Gastrocnemius medialis (tissue), 4 donors: ENCODE measurements around the gene NLRP5. TPM values are rescaled to one million over a fixed set of nuclear protein-coding genes. Genes with fewer than 3 reads are reported as not detected.

Source experiments
- ATAC-seq, 2 donors: fragments of 150-250 bp; one replicate each; pipeline ENCODE4 v1.9.1; 2016
- DNase-seq, 2 donors: peaks; one replicate each; pipeline ENCODE4 v3.0.0-alpha.2; 2019
- H3K27ac ChIP-seq, 4 donors: fragments of 200-600 bp; sonication (generic); 1 replicate in 1 of 4; 2 replicates in 3 of 4; pipeline ENCODE4 v1.5.1; 2016 to 2018; ENCODE audit warnings: mild to moderate bottlenecking in 2 of 4, moderate library complexity in 1 of 4
- H3K27me3 ChIP-seq, 3 donors: fragments of 200-600 bp; sonication (generic) in 2 of 3; 1 replicate in 1 of 3; 2 replicates in 2 of 3; pipeline versions ENCODE4 v1.5.1 to v1.6.0; 2016 to 2019; ENCODE audit warnings: mild to moderate bottlenecking in 1 of 3, moderate library complexity in 1 of 3
- H3K36me3 ChIP-seq, 2 donors: fragments of 200-600 bp; sonication (generic) in 1 of 2; one replicate each; pipeline ENCODE4 v1.5.1; 2017 to 2018
- H3K4me1 ChIP-seq, 2 donors: fragments of 200-600 bp; sonication (generic) in 1 of 2; one replicate each; pipeline ENCODE4 v1.5.1; 2016 to 2017; ENCODE audit warnings: mild to moderate bottlenecking in 2 of 2
- H3K4me3 ChIP-seq, 4 donors: fragments of 200-600 bp; sonication (generic) in 3 of 4; 1 replicate in 1 of 4; 2 replicates in 3 of 4; pipeline ENCODE4 v1.5.1; 2016 to 2019; ENCODE audit warnings: mild to moderate bottlenecking in 2 of 4
- H3K9me3 ChIP-seq, 3 donors: fragments of 200-600 bp; sonication (generic) in 2 of 3; 1 replicate in 1 of 3; 2 replicates in 2 of 3; pipeline ENCODE4 v1.5.1; 2016 to 2019
- POLR2A ChIP-seq, 2 donors: fragments of 450-650 bp; IDR thresholded peaks; one replicate each; pipeline ENCODE4 v1.6.1; 2017; ENCODE audit warnings: antibody characterized with exemption in 2 of 2, mild to moderate bottlenecking in 2 of 2, moderate library complexity in 2 of 2
- in situ Hi-C, 4 donors: fragments of 200-750 bp; cut with MboI; loops; one replicate each; pipeline versions ENCODE4 v1.15.0 to v1.8.0; 2017; ENCODE audit warnings: low sequenced_read_pairs in 4 of 4
- intact Hi-C: fragments of 100-400 bp; cut with DNase I; formaldehyde crosslinking; loops from one replicate; pipeline ENCODE4 v1.15.1; 2023; ENCODE audit warnings: low total_unique reads
- total RNA-seq, 4 donors: library from RNA; depleted of rRNA; stranded (reverse); fragments of >200 nt; gene quantifications; one replicate each; pipeline versions ENCODE4 v1.1.0 to v1.2.3, GENCODE V29; 2016
- TF ChIP-seq, protein P1 (sequence below), 5 experiments: fragments of 450-650 bp in 3 of 5; fragments of 200-600 bp in 2 of 5; sonication (generic) in 2 of 5; IDR thresholded peaks in 4 of 5; conservative IDR thresholded peaks in 1 of 5; 1 replicate in 4 of 5; 2 replicates in 1 of 5; pipeline ENCODE4 v1.5.1; 2016 to 2019; ENCODE audit warnings: antibody characterized with exemption in 5 of 5, mild to moderate bottlenecking in 3 of 5, moderate library complexity in 3 of 5

Gene NLRP5
- total RNA-seq, 4 donors from 2014 or later: not detected

- intact Hi-C loops: no loop called here
- H3K27me3 ChIP-seq: no peaks in the 10 kb centered on the region
- no peaks in the 10 kb centered on the region for H3K9me3 ChIP-seq
- H3K36me3 ChIP-seq: peaks cover 0 to 7% of the 10 kb centered on the region in 2 donors
- ATAC-seq (no peak), DNase-seq (no peak)
- no peak overlapping the region for H3K4me3 ChIP-seq
- H3K27ac ChIP-seq: no peak overlapping the region
- H3K4me1 ChIP-seq: no peaks in the 10 kb centered on the region
- TF ChIP-seq POLR2A (IDR thresholded peaks at IDR 0.05): no peak
- TF ChIP-seq, protein P1, sequence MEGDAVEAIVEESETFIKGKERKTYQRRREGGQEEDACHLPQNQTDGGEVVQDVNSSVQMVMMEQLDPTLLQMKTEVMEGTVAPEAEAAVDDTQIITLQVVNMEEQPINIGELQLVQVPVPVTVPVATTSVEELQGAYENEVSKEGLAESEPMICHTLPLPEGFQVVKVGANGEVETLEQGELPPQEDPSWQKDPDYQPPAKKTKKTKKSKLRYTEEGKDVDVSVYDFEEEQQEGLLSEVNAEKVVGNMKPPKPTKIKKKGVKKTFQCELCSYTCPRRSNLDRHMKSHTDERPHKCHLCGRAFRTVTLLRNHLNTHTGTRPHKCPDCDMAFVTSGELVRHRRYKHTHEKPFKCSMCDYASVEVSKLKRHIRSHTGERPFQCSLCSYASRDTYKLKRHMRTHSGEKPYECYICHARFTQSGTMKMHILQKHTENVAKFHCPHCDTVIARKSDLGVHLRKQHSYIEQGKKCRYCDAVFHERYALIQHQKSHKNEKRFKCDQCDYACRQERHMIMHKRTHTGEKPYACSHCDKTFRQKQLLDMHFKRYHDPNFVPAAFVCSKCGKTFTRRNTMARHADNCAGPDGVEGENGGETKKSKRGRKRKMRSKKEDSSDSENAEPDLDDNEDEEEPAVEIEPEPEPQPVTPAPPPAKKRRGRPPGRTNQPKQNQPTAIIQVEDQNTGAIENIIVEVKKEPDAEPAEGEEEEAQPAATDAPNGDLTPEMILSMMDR (IDR thresholded peaks at IDR 0.05 in 4 of 5, conservative IDR thresholded peaks at IDR 0.05 in 1 of 5): no peak
- in situ Hi-C loops: no loop called here
Measured at GRCh38 chr19:56098731-56099568, 112.4 kb downstream of the NLRP5 start.

GRCh38 chr19:56099638-56100539 lies 113.3 kb downstream of the NLRP5 start:
- H3K36me3 ChIP-seq: peaks cover 0 to 7% of the 10 kb centered on the region in 2 donors
- intact Hi-C loops: loop anchor here (10.0 kb wide), 1 partner anchor 1695 kb away; no protein-coding TSS in a partner anchor
- DNase-seq (no peak), ATAC-seq (no peak)
- H3K4me3 ChIP-seq: no peak overlapping the region
- TF ChIP-seq POLR2A (IDR thresholded peaks at IDR 0.05): no peak
- TF ChIP-seq, protein P1 (IDR thresholded peaks at IDR 0.05 in 4 of 5, conservative IDR thresholded peaks at IDR 0.05 in 1 of 5): no peak
- peaks cover 4 to 5% of the 10 kb centered on the region in 2 donors for H3K4me1 ChIP-seq
- no peaks in the 10 kb centered on the region for H3K27me3 ChIP-seq
- in situ Hi-C loops: no loop called here
- H3K9me3 ChIP-seq: no peaks in the 10 kb centered on the region
- no peak overlapping the region for H3K27ac ChIP-seq

- no peaks in the 10 kb centered on the region for H3K27me3 ChIP-seq
- H3K4me3 ChIP-seq: no peak overlapping the region
- peaks cover 0 to 7% of the 10 kb centered on the region in 2 donors for H3K36me3 ChIP-seq
- H3K9me3 ChIP-seq: no peaks in the 10 kb centered on the region
- in situ Hi-C loops (no loop called here), intact Hi-C loops (loop anchor here (10.0 kb wide), 1 partner anchor 1694 kb away; no protein-coding TSS in a partner anchor)
- no peak for DNase-seq
- no peak for ATAC-seq
- H3K4me1 ChIP-seq: peaks cover 10 to 11% of the 10 kb centered on the region in 2 donors
- TF ChIP-seq, protein P1 (IDR thresholded peaks at IDR 0.05 in 4 of 5, conservative IDR thresholded peaks at IDR 0.05 in 1 of 5): no peak
- TF ChIP-seq POLR2A (IDR thresholded peaks at IDR 0.05): no peak
- H3K27ac ChIP-seq: no peak overlapping the region
Measured at GRCh38 chr19:56101095-56101494, 114.5 kb downstream of the NLRP5 start.

- no peak for TF ChIP-seq POLR2A (IDR thresholded peaks at IDR 0.05)
- TF ChIP-seq, protein P1 (IDR thresholded peaks at IDR 0.05 in 4 of 5, conservative IDR thresholded peaks at IDR 0.05 in 1 of 5): no peak
- H3K36me3 ChIP-seq: peaks cover 0 to 7% of the 10 kb centered on the region in 2 donors
- no peak for DNase-seq
- H3K27me3 ChIP-seq: no peaks in the 10 kb centered on the region
- H3K4me1 ChIP-seq: peaks cover 10 to 11% of the 10 kb centered on the region in 2 donors
- no peak overlapping the region for H3K27ac ChIP-seq
- no peak for ATAC-seq
- no peaks in the 10 kb centered on the region for H3K9me3 ChIP-seq
- in situ Hi-C loops (no loop called here), intact Hi-C loops (loop anchor here (10.0 kb wide), 1 partner anchor 1693 kb away; no protein-coding TSS in a partner anchor)
- H3K4me3 ChIP-seq: no peak overlapping the region
Measured at GRCh38 chr19:56101746-56102535, 115.4 kb downstream of the NLRP5 start.
